Umbilical cord (tissue), 2 donors: ENCODE measurements around the gene LCE1B. TPM values are rescaled to one million over a fixed set of nuclear protein-coding genes. Genes with fewer than 3 reads are reported as not detected.

Experiments
- DNase-seq: peaks from one replicate; pipeline ENCODE4 v3.0.0-alpha.2; 2015; ENCODE audit warnings: low spot score
- total RNA-seq: library from RNA; depleted of rRNA; stranded (reverse); fragments of >200 nt; gene quantifications from one replicate; pipeline ENCODE4 v1.2.3, GENCODE V29; 2014; ENCODE audit warnings: low replicate concordance; ENCODE audit not compliant: insufficient read depth

LCE1B gene, protein sequence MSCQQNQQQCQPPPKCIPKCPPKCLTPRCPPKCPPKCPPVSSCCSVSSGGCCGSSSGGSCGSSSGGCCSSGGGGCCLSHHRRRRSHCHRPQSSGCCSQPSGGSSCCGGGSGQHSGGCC
- not detected for total RNA-seq

DNA sequence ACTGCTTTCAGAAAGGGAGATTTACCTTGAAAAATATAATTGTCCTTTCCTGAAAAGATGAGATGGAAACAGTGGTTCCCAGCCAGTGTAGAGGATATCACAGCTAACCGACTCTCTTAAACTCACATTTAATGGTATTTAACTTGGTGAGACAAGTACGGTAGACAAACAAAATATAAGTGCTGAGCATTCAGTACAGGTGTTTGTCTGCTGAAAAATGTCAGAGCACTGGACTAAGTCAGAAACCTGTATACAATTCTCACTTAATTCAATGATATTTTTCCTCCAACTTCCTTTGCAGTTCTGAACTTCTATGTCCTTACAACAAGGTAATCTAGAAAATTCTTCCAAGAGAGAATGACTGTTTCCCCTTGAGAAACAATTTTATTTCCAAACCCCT, at the start of gene LCE1B:
Gene LCE1B, plus strand, starts transcription at position 301 of the 400 bp plus-strand sequence. CDS start 476 bp downstream, outside the sequence.
- DNase-seq = no peak

DNA sequence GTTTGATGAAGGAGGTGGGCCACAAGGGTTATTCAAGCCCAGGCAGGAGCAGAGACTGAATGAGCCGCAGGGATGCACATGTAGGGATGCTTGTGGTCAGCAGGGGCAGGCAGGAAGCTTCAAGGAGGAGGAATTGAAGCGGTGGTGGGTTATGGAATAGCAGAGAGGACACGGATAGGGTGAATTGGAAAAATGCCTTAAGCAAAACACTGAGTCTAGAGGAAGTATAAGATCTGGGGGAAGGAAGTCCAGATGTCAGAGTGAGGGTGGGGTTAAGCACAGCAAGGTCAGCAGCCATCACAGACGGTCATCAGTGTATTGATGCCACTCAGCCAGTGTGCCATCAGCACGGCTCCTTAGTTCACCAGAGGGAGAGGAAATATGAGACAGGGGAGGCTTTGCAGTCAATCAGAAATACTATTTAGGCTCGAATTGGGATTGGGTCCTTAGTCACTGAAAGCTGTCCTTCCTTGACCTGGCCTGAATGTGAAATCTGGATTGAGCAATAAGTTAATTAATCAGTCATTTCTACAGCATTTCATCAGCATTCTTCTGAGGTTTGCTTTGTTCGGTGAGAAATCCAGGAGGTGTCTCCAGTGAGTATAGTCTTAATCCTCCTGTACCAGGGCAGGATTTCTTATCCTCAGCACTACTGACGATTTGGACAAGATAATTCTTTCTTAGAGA, 42.8 kb upstream of the LCE1B start:
- no peak for DNase-seq

DNA sequence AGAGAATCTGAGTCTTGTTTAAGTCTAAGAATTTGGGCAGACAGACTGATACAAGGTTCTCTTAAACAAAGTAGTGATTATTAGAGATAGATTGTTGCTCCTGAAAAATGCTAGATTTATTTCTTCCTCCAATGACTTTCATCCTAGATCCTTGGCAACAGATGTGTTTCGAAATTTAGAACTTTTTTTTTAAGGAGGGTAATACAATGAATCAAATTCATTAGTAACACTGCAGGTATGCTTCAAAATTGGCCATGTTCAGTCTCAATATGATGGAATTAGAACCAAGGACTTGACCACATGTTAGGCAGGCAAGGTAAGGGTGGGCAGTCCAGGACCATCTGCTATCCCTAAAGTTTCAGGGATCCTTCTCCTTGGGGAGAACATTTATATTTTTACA, 41.4 kb upstream of the LCE1B start:
- DNase-seq = no peak

- no peak for DNase-seq
Observed at GRCh38 chr1:152774875-152775274, 36.9 kb upstream of the LCE1B start, which contains the start of gene LCE1F. LCE1F (plus strand) TSS chr1:152775140; CDS start chr1:152776372, 1,232 bp downstream.

GRCh38 chr1:152776361-152776760, 35.4 kb upstream of the LCE1B start:
- DNase-seq = no peak

DNA sequence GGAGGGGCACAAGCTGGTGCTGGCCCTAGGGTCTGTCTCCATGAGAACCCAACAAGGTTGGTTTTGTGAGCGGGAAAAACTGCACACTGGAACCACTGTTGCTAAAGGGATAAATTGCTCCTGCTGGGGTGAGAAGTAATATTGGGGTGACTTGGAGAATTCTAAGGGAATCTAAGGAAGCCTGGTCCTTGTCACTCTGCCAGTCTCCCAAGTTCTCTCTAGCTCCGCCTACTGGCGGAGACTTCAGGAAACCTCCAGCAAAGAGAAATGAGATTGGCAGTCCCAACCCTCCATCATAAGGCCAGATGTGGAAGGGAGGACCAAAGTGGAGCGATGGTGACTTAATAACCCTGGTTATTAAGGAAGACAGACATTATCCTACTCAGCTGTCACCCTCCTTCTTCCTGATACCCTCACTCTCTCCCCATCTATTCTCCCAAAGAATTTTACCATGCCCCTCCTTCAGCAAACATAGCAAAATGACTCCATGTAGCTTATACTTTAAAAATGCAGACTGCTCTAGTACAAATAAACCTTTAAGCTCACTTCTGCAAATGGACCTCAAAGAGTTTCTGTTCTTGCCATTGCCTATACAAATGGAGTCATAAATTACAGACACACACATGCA, 34.1 kb upstream of the LCE1B start:
- no peak for DNase-seq

DNA sequence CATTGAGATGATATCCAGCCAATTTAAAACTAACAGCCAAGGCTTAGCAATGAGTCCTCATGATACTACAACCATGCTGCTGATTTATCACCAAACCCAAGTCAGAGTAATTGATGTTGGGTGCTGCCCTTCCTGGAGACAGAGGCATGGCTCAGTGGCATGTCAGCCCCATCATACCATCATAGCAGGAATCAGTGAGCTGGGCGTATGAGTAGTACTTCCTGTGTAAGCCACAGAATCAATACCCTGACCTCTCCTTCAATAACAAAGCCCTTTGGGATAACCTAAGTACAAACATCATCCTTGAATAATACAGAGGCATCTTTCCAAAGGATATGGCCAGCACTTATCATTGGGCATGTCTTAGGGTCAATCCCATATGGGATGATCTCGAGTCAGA, 28.7 kb upstream of the LCE1B start:
- no peak for DNase-seq

GRCh38 chr1:152786077-152786476, 25.7 kb upstream of the LCE1B start, which contains the start of gene LCE1E:
LCE1E (plus strand) TSS chr1:152786257; CDS start chr1:152787300, 1,043 bp downstream.
- no peak for DNase-seq

DNA sequence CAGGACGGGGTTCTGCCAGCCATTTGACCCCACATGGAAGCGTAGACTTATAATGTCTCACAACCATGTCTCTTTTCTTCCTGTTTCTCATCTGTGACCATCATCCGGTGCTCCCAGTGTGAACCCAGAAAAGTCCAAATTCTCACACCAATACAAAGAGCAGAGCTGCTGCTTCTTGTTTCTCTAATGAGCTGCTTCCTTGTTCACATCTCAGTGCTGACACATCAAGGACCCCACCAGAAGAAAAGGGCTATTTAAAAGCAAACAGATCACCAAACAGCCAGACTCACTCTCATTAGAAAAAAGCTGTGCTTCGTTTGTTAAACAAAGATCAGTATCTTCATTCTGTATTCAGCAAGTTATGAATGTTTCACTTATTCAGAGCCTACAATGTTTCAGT, 16.1 kb upstream of the LCE1B start:
- no peak for DNase-seq

- DNase-seq = no peak
Observed at GRCh38 chr1:152796421-152796820, 15.3 kb upstream of the LCE1B start, which contains the start of gene LCE1D. LCE1D (plus strand) TSS chr1:152796721; CDS start chr1:152797795, 1,074 bp downstream.

- no peak for DNase-seq
Observed at GRCh38 chr1:152801333-152801732, 10.4 kb upstream of the LCE1B start.

- DNase-seq = no peak
Observed at GRCh38 chr1:152806576-152806975, 5.2 kb upstream of the LCE1B start, which contains the start of gene LCE1C. LCE1C (minus strand) TSS chr1:152806651; CDS start chr1:152805478, 1,173 bp downstream.

- DNase-seq = no peak
Observed at GRCh38 chr1:152811050-152811449, 721 bp upstream of the LCE1B start.

DNA sequence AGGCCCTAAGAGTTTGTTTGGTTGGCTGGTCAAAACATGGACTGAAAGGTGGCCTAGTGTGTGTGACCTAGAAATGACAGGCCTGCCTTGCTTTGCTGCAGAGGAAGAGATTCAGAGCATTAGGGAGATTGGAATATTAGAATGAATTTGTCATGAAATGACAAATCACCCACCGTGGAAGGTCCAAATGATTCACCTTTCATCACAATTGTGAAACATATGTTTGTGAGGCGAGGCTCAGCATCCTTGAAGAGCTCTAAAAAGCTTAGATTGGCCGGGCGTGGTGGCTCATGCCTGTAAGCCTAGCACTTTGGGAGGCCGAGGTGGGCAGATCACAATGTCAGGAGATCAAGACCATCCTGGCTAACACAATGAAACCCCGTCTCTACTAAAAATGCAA, 5.5 kb downstream of the LCE1B start:
- no peak for DNase-seq

DNA sequence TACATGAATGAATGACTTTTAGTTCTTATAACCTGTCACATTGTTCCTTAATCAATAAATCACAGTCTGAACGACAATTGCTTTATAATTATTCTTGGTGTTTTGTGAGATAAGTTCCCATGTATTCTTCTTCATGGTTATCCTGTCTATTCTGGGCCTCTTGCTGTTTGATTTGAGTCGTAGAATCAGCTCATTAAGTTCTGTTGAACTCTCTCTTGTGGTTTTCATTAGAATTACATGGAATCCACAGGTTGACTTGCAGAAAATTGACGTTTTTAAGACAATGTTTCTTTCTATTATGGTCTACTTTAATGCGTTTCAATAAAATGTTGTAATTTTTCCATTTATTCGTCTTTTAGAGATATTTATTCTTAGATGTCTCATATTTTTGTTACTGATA, 11.5 kb downstream of the LCE1B start:
- no peak for DNase-seq

GRCh38 chr1:152824964-152825363, 13.2 kb downstream of the LCE1B start:
- DNase-seq = no peak

- no peak for DNase-seq
Observed at GRCh38 chr1:152827173-152827572, 15.4 kb downstream of the LCE1B start, which contains the start of gene LCE1A. LCE1A (plus strand) TSS chr1:152827473; CDS start chr1:152827473, 0 bp downstream.

GRCh38 chr1:152836870-152837269, 25.1 kb downstream of the LCE1B start:
- no peak for DNase-seq

- DNase-seq = no peak
Observed at GRCh38 chr1:152842556-152842955, 30.8 kb downstream of the LCE1B start, which contains the start of gene LCE6A. LCE6A (plus strand) TSS chr1:152842856; CDS start chr1:152843521, 665 bp downstream.

- no peak for DNase-seq
Observed at GRCh38 chr1:152855661-152856060, 43.9 kb downstream of the LCE1B start.

GRCh38 chr1:152858062-152858461, 46.3 kb downstream of the LCE1B start:
- peak; percentile 3 for DNase-seq

GRCh38 chr1:152859696-152860095, 47.9 kb downstream of the LCE1B start, which contains the start of gene LCE7A:
LCE7A (plus strand) TSS chr1:152859996; CDS start chr1:152860698, 702 bp downstream.
- DNase-seq = no peak
